IPS-20b (cell line): ENCODE measurements around the gene CCL18.
"Not testable (repeated sequence)": the region's sequence is repeated elsewhere in the genome, so short reads cannot be mapped to it uniquely, and the experiment has no call there.

Experiments used
- H3K27ac ChIP-seq: one replicate; pipeline ENCODE4 v1.5.1; 2013; ENCODE audit warnings: low read length
- H3K27me3 ChIP-seq: 2 replicates; pipeline ENCODE4 v1.6.1; 2013; ENCODE audit warnings: mild to moderate bottlenecking, low read length, inconsistent platforms; ENCODE audit not compliant: insufficient read depth
- H3K36me3 ChIP-seq: 2 replicates; pipeline ENCODE4 v1.6.1; 2013; ENCODE audit warnings: low read depth, mild to moderate bottlenecking, inconsistent platforms, low read length, moderate library complexity; ENCODE audit not compliant: insufficient read depth
- H3K4me1 ChIP-seq: 2 replicates; pipeline ENCODE4 v1.6.1; 2013; ENCODE audit warnings: mild to moderate bottlenecking, control low read depth, inconsistent platforms, low read length, moderate library complexity; ENCODE audit not compliant: insufficient read depth
- H3K4me3 ChIP-seq: 2 replicates; pipeline ENCODE4 v1.5.1; 2013; ENCODE audit warnings: mild to moderate bottlenecking, low read length, inconsistent platforms
- H3K9ac ChIP-seq: 2 replicates; pipeline ENCODE4 v1.6.1; 2013; ENCODE audit warnings: low read depth, mild to moderate bottlenecking, inconsistent platforms, low read length, moderate library complexity
- H3K9me3 ChIP-seq: 2 replicates; pipeline ENCODE4 v1.6.1; 2013; ENCODE audit warnings: mild to moderate bottlenecking, low read depth, low read length, inconsistent platforms; ENCODE audit not compliant: insufficient read depth

The CCL18 gene

GRCh38 chr17:36089888-36090836, 26.1 kb downstream of the CCL18 start, which contains the start of gene CCL3:
Gene CCL3 (minus strand): TSS chr17:36090143. CDS start chr17:36090058, 85 bp downstream.
- no peaks in the 10 kb centered on the region for H3K27me3 ChIP-seq
- no peak within 1 kb of the TSS for H3K27ac ChIP-seq
- H3K9ac ChIP-seq, result no peak within 1 kb of the TSS
- H3K4me1 ChIP-seq, result 0 out of 2 replicates have a peak, but pooled peaks cover under 1% of the 10 kb centered on the region
- no peaks in the 10 kb centered on the region for H3K9me3 ChIP-seq
- no peaks in the 10 kb centered on the region for H3K36me3 ChIP-seq
- no peak within 1 kb of the TSS for H3K4me3 ChIP-seq

DNA sequence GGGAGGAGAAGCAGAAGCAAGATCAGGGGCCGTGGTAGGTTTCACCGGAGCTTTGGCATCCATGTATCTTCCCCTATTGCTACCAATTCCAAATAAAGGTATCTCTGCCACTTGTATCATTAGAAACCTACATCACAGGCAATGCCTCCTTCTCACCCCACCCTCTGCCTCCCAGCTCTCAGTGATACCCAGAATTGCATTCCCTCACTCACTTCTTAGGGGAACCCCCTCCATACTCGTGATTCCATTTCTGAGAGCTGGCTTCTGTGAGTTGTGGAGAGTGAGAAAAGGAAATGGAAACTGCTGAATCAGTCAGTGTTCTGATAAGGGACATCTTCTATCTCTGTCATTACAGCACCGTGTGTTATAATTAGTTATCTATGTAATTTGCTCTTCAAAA, 28.2 kb downstream of the CCL18 start:
- Histone ChIP-seq H3K9me3 (no peaks in the 10 kb centered on the region), H3K27me3 (no peaks in the 10 kb centered on the region), H3K9ac (no peak overlapping the region), H3K4me3 (no peak overlapping the region), H3K27ac (no peak overlapping the region), H3K4me1 (no peaks in the 10 kb centered on the region), H3K36me3 (no peaks in the 10 kb centered on the region)

GRCh38 chr17:36092715-36093114, 28.6 kb downstream of the CCL18 start:
- not testable (repeated sequence) for H3K27ac ChIP-seq, H3K4me3 ChIP-seq, H3K9ac ChIP-seq, H3K9me3 ChIP-seq, H3K27me3 ChIP-seq, H3K4me1 ChIP-seq, H3K36me3 ChIP-seq

- Histone ChIP-seq H3K27ac (no peak overlapping the region), H3K36me3 (no peaks in the 10 kb centered on the region), H3K9ac (no peak overlapping the region), H3K27me3 (no peaks in the 10 kb centered on the region), H3K9me3 (no peaks in the 10 kb centered on the region), H3K4me3 (no peak overlapping the region), H3K4me1 (no peaks in the 10 kb centered on the region)
Observed at GRCh38 chr17:36094232-36094631, 30.2 kb downstream of the CCL18 start.

DNA sequence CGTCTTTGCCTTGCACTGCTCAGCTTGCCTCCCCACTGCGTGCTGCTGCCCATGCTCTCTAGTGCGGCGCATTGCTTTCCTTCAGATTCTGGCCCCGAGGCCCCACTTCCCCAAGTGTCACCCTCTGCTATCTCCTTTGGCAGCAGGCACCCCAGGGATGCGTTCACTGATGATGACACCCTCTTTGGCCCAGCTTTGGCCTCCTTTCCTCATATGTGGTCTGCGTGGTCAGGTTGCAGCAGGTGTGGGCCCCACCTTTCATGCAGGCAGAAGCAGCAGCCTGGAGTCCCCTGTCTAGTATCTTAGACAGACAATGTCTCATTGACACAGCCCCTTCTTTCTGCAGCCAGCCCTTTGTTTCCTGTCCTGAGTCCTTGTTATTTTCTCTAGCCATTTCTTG, 30.7 kb downstream of the CCL18 start:
- Histone ChIP-seq H3K9me3 (no peaks in the 10 kb centered on the region), H3K4me1 (no peaks in the 10 kb centered on the region), H3K27ac (no peak overlapping the region), H3K9ac (no peak overlapping the region), H3K27me3 (no peaks in the 10 kb centered on the region), H3K4me3 (no peak overlapping the region), H3K36me3 (no peaks in the 10 kb centered on the region)

DNA sequence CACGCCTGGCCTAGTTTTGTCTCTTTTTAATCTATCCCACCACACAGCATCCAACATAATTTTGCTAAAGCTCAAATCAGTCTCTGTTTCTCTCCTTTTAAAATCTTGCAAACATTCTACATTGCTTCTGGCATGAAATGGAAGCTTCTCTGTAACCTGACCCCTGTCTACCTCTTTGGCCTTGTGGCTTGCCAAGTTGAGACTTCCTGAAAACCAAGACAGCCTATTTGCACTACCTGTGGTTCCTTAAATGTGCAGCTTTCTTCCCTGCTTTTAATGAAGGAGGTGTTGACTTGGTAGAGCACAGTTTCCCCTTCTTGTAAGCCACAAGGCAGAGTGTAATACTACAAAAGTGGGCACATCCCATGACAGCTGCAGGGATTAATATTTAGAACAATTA, 31.9 kb downstream of the CCL18 start:
- H3K9me3 ChIP-seq, result no peaks in the 10 kb centered on the region
- no peaks in the 10 kb centered on the region for H3K27me3 ChIP-seq
- no peak overlapping the region for H3K9ac ChIP-seq
- no peaks in the 10 kb centered on the region for H3K4me1 ChIP-seq
- H3K36me3 ChIP-seq, result no peaks in the 10 kb centered on the region
- no peak overlapping the region for H3K27ac ChIP-seq
- no peak overlapping the region for H3K4me3 ChIP-seq

- not testable (repeated sequence) for H3K4me3 ChIP-seq, H3K9ac ChIP-seq, H3K27me3 ChIP-seq, H3K36me3 ChIP-seq, H3K27ac ChIP-seq, H3K4me1 ChIP-seq, H3K9me3 ChIP-seq
Observed at GRCh38 chr17:36099004-36099403, 34.9 kb downstream of the CCL18 start.

- not testable (repeated sequence) for H3K27me3 ChIP-seq, H3K4me1 ChIP-seq, H3K36me3 ChIP-seq, H3K4me3 ChIP-seq, H3K9me3 ChIP-seq, H3K9ac ChIP-seq, H3K27ac ChIP-seq
Observed at GRCh38 chr17:36103401-36103975, 39.4 kb downstream of the CCL18 start, which contains the start of gene CCL4. Gene CCL4 (plus strand): TSS chr17:36103827. CDS start chr17:36103906, 79 bp downstream.

- H3K4me3 ChIP-seq, H3K4me1 ChIP-seq, H3K27me3 ChIP-seq, H3K27ac ChIP-seq, H3K36me3 ChIP-seq, H3K9ac ChIP-seq, H3K9me3 ChIP-seq: not testable (repeated sequence)
Observed at GRCh38 chr17:36104246-36104645, 40.2 kb downstream of the CCL18 start.

GRCh38 chr17:36104701-36105181, 40.7 kb downstream of the CCL18 start:
- no peak overlapping the region for H3K27ac ChIP-seq
- no peak overlapping the region for H3K4me3 ChIP-seq
- no peaks in the 10 kb centered on the region for H3K9me3 ChIP-seq
- H3K9ac ChIP-seq, result no peak overlapping the region
- no peaks in the 10 kb centered on the region for H3K4me1 ChIP-seq
- H3K36me3 ChIP-seq, result no peaks in the 10 kb centered on the region
- no peaks in the 10 kb centered on the region for H3K27me3 ChIP-seq

DNA sequence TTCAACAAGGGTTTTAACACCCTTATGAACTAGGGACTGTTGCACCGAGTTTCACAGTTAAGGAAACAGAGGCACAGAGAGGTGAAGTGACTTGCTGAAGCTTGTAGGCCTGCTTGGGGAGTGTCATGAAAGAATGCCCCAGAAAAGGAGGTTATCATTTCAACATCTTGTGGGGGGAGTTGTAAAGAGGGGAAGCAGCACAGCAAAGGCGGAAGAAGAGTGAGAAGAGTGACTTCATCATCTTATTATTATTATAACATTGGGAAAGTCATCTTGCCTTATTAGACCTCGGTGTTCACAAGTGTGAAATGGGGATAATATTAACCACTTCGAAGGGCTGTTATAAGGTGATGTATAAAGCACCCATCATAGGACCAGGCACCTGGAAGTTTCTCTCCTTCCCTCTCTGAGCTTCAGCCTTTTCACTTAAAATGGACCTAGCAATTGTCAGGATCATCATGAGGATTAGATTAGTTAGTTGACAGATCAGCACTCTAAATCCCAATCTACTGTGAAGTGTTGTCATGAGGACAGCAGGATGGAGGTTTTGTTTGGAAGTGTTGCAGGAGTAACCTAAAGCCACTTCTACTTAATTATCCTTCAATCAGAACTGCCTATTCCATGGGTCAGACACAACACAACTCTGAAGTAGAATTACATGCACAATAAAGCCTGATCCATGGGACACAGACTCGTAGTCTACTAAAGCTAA, 41.9 kb downstream of the CCL18 start:
- H3K4me1 ChIP-seq, result no peaks in the 10 kb centered on the region
- no peak overlapping the region for H3K27ac ChIP-seq
- H3K9me3 ChIP-seq, result no peaks in the 10 kb centered on the region
- H3K4me3 ChIP-seq, result no peak overlapping the region
- no peak overlapping the region for H3K9ac ChIP-seq
- H3K27me3 ChIP-seq, result no peaks in the 10 kb centered on the region
- no peaks in the 10 kb centered on the region for H3K36me3 ChIP-seq
